Stimulated activated CD4-positive, alpha-beta T cell treated with anti-CD3 and anti-CD28 coated beads, Interleukin-12 subunit alpha, Interleukin-12 subunit beta, amount 100 ng/mL, for 4 hours (primary cell): ENCODE measurements around the gene PDE11A.

Experiments used
- DNase-seq: peaks from one replicate; pipeline ENCODE4 v3.0.0-alpha.2; 2020

The PDE11A gene

DNA sequence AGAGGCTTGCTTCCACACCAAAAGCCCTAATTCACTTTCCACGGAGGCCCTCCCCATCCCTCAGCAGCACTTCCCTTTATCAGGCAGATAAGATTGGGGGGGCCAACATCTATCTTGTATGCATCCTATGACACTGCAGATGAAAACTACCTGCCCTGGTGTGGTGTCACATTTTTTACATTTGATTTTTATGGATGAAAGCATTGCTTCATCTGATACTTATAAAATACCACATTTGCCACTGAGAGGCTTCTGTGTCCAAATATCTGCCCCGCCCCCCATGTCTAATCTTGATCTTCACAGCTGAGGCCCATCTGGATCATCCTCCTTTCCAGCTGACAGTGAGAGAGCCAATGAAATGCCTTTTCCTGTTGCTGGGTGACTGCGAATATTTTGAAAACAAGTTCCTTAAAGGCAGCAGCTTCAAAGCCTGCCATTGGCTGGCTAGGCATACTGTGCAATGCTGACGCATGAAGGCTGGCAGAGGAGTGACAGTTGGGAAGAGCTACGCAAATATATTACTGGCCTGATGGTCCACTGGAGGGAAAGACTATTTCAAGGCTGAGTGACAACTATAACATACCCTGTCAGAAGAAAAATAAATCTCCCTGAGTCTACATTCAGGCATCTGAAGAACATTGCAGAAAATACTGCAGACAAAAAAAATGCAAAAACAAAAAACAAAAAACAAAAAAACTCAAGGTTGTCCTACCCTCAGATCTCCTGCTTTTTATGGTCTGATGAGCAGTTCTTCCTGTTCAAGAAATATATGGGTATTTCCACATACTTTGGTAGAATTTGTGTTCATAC is 318.7 kb downstream of the PDE11A start:
- no peak for DNase-seq

DNA sequence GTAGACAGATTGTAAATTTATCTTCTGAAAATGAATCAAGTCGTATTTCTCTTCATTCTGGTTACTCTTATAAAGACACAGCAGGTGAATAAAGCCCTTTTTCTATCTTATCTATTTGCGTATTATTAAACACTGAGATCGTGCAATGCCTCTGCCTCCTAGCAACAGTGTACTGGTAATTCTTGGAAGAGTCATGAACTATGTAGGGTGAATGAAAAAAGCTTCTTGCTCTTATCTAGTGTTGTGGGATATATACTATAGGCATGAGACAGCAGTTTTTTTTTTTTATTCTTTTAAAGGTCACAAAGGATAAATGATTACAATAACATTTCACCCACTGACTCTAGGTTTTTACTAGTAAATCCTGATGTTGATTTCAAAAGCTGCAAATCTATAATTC is 324.2 kb downstream of the PDE11A start:
- DNase-seq: no peak

DNA sequence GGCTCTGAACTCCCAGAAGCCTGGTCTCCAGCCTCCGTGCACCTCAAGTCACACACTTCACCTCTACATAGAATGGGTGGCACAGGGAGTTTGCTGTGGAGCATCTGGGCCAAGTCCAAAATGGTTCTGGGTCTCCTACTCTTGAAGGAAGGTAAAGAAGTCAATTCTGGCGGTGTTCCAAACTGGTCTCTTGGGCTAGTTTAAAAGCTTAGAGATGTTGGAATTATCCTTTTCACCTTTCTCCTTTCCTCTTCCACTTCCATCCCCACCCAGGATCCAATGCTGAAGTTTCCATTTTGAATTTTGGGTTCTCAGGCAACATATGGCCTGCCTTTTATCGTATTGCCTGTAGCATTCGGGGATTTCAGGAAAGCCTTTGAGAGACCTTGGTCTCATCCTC is 325.2 kb downstream of the PDE11A start:
- DNase-seq: no peak

DNA sequence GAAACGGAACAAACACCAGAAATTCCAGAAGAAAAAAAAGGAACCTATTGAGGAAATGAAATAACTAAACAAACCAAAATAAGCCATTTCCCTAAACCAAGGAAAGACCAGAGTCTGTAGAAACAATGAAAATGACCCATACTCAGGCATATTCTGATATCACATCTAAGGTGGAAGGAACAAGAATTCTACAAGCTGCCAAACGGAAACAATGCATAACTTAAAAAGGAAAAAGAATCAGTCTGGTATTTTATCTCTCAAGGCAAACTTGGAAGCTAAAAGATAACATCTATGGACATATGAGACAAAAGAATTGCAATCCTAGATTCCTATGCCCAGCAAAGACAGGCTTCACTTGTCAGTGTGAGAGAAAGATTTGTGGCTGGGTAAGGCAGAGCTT is 326.2 kb downstream of the PDE11A start:
- DNase-seq: no peak

DNA sequence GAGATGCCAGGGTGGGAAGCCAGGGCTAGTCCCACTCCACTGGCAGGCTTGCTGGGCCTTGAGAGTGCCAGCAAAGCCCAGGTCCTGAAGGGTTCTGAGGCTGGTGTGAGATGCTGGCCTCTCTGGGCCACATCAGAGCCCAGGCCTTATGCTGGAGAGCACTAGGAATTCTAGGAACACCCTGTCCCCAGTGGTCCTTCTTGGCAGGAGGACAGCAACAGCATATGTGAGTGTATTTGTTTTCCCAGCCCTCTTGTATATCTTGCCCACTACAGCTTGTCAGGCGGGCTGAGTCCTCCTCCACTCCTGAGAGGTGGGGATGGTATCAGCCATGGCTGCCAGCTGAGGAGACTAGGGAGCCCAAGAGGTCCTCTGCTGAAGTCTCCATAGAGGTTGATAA is 327.0 kb downstream of the PDE11A start:
- no peak for DNase-seq

DNA sequence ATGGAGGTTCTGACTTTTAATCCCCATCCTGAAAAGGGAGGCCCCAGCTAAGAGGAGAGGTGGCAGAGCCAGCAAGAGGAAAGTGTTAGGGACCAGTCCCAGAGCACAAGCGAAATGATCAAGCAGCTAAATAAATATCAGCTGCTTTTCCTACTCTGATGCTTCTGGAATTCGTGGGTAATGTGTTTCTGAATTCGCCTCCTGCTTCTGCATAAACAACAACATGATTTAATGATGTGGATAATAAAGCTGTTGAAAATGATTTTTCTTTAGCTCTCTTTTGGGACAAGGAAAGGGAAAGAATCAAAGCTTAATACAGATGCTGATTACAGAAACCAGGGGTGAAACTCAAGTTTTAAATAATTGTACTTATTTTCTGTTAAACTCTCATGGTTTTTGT is 329.7 kb downstream of the PDE11A start:
- no peak for DNase-seq

DNA sequence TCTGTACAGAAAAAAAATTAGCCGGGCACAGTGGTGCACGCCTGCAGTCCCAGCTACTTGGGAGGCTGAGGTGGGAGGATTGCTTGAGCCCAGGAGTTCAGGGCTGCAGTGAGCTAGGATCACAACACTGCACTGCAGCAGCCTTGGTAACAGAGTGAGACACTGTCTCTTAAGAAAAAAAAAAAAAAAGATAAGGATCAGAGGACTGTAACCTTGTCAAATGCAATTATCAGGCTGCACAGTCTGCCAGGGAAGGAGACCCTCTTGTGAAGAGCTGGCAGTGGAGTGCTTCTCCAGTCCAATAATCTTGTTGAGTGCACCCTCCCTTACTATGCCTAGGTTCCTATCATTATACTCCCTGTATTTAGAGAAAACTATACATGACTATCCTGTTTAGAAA is 330.7 kb downstream of the PDE11A start:
- no peak for DNase-seq

DNA sequence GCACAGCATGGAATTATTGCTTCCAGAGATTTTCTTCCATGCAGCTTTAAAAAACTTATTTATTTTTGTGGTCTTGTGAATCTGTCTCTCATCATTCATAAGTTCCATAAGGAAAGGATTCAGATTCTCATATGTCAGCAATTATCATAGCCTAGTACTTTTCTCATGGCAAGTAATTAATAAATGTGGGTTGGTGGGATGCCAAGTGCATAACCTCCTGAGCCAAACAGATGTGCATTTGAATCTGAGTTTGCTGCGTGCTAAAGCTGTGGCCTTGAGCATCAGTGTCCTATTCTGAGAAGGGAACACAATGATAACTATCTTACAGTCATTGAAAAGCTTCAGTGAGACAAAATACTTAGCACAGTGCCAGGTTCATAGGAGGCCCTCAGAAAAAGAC is 331.9 kb downstream of the PDE11A start:
- DNase-seq: no peak

DNA sequence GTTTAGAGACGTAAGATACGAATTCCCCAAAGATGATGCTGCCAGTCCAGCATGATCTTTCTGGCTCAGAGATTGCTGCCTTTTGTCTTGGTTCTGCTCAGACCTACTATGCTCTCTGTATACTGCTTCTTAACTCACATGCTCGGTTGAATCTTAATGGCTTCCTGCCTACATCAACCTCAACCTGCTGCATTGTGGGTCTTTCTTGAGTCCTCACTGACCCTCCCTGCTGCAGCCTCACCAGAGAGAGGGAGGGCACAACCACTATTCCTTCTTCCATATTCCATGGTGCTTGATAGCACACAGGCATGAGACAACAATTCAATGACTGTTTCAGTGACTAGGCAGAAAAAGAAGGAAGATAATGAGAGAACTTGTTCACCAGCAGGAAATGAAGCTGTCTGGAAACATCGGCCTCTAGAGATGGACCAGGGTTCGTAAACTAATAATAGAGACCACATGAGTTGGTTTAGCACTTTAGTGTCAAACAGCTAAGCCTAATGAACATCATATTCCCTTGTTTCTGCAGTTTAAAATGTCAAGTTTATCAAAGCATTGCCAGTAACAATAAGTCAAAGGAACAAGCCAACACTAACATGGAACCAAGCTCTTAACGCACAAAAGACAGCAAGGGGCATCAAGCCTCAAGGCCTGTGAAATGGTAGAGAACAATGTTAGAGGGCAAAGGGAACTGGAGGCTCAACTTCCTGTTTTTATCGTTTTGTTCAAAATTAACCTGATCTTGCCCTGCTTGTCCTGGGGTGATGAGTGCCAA is 333.9 kb downstream of the PDE11A start:
- DNase-seq: no peak

DNA sequence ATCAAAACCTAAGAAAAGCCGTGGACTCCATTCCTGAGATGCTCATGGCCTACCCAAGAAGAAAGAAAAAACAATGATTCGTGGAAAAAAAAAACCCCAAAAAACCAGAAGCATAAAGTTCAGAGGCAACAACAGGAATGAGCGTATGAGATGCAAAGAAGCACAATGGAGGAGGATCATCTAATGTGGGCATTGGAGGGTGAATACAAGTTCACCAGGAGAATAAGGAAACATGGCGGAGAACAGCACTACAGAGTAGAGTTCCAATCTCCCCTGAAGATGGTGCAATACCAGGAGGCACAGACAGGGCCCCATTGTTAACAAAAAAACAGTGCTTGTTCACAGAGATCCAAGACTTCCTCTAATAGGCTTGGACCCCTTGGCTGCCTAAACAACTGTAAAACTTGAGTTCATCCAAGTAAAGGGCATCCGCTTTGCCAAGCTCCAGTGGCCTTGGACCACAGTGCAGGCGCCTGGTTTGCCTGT is 337.2 kb downstream of the PDE11A start:
- no peak for DNase-seq

DNA sequence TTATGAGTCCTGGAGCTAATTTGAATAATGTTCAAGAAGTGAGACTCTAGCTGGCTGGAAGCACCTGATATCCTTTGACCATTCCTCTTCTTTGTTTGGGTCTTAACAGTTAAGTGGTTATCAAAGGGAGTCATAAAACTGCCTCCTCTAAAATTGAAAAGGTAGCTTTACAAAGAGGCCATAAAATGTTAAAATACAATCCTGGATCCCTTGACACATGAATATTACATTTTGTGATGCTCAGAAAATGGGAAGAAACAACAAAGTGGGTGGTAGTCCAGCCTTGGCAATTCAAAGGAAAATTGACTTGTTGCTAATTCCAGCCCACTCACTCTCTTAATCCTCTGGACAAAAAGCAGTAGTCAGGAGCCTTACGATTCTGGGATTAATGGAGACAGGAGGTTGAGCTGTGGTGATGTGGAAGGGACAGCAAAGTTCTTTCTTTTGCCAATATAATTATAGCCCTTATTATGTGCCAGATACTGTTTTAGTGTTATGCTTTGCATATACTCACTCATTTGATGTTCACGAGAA is 339.2 kb downstream of the PDE11A start:
- DNase-seq: no peak

DNA sequence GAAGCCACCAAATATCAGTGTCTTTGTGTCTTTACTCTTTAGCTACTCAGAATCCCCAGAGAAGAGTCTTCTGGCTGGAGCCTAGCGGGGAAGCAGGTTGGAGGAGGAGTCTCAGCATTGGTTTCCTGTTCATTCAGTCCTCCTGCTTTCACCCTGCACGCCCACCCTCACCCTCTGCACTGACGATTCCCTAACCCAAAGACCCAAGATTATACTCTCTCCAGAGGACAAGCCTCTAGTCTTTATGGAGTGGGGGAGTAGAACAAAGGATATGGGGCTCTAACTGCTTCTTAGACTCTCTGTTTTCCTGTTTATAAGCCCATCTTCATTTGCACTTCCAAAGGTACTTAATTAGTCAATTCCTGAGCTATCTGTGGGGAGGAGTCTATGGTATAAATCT is 341.2 kb downstream of the PDE11A start:
- no peak for DNase-seq

DNA sequence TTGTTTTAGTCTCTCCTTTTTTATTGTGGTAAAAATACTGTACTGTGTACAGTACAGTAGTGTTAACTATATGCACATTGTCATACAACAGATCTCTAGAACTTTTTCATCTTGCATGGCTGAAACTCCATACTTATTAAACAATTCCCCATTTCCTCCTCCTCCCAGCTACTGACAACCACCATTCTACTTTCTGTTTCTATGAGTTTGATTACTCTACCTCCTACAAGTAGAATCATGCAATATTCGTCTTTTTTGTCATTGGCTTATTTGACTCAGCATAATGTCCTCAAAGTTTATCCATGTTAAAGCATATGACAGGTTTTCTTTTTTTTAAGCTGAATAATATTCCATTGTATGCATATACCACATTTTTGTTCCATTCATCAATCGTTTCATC is 341.8 kb downstream of the PDE11A start:
- no peak for DNase-seq

DNA sequence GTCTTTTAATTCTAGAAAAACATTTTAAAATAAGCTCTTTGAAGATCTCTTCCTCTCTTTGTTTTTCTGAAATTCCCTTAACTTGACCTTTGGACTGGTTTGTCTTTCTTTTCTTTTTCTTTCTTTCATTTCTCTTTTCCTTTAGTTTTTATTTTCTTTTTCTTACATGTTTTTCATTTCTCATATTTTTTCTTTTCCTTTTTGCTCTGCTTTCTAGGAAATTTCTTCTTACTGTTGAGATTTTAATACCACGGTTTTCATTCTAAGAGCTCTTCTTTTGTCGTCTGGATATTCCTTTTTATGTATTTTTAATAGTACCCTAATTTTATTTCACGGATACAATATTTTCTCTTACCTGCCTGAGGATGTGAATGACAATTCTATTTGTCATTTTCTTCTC is 342.2 kb downstream of the PDE11A start:
- no peak for DNase-seq

DNA sequence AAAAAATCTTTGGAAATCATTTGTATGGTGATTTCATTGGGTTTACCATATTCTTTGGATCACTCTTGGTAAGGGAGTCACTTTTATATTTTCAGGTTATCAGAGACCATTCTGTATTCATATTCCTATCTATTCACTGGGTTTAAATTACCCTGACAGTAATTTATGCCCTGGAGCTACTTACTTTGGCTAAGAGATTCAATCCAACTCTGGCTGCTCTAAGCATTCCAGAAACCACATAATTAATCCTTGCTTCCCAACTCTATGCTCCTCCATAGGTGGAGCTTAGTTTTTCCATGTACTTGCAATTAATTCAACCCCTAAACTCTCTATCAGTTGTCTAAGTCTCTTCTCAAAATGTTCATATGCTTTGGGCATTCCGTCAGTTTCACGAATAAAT is 343.7 kb downstream of the PDE11A start:
- no peak for DNase-seq

DNA sequence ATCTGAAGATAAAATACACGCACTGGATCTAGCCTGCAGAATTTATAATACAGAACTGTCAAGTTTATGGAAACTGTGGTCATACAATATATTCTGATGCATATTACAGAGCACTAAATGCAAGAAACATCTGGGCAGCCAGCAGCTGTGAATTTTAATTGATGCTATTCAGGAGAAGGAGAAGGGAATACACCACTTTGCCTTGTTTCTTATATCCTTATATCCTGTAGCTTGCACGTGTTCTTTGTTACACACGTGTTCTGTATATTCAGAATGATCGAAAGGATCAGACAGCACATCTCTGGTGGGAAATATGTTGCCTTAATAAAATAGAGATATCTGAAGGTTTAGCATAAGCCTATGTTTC is 344.2 kb downstream of the PDE11A start:
- no peak for DNase-seq

DNA sequence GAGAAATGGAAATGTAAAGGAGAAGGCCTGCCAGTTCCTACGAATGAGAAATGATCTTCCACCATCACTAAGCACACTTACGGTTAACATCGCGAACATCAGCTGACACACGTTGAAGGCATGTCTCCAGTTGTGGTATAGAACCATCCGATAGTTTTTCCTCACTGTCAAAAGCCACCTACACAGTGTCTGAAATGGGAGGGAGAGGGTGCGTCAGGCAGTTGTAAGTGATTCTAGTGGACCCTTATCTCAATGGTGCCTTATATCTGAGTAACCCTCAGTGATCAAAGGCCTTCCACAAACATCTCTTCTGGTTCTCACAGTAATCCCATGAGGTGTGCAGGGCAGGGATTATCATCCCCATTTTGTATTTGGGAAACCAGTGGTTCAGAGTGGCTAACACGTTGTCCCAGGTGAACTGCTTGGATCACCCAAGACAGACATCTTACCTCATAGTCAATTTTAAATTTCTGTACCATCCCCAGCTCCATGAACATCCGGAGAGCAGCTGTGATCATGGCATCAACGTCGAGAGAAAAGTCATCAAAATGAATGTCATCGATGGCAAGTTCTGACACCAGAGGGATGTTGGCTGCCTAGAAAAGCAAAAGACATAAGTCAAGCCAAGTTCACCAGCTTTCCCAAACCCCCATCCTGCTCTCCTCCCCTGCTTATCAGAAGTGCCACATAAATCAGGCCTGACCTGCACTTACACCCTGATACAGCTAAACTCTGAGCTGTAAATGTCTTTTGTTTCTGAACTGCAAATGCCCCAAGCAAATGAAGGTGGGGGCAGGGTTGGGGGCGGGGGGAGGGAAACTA is 344.8 kb downstream of the PDE11A start:
- DNase-seq: no peak

DNA sequence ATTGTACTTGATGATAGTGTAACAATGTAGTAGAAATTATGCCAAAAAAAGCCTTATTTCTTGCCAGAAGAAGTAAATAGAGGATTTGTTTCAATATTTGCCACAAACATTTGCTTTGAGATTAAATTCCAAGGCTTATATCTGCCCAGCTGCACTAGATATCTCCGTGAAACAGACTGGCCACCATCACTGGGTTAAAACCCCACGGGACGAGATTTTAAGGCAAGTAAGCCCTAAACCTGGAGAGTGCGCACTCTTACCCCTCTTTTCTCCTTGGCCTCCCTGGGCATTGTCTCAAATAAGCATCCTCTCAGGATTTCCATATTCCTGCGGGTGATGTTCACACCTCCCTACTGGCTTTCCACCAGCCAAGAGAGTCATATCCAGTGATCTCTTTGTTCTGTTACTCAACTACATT is 345.6 kb downstream of the PDE11A start:
- DNase-seq: no peak

DNA sequence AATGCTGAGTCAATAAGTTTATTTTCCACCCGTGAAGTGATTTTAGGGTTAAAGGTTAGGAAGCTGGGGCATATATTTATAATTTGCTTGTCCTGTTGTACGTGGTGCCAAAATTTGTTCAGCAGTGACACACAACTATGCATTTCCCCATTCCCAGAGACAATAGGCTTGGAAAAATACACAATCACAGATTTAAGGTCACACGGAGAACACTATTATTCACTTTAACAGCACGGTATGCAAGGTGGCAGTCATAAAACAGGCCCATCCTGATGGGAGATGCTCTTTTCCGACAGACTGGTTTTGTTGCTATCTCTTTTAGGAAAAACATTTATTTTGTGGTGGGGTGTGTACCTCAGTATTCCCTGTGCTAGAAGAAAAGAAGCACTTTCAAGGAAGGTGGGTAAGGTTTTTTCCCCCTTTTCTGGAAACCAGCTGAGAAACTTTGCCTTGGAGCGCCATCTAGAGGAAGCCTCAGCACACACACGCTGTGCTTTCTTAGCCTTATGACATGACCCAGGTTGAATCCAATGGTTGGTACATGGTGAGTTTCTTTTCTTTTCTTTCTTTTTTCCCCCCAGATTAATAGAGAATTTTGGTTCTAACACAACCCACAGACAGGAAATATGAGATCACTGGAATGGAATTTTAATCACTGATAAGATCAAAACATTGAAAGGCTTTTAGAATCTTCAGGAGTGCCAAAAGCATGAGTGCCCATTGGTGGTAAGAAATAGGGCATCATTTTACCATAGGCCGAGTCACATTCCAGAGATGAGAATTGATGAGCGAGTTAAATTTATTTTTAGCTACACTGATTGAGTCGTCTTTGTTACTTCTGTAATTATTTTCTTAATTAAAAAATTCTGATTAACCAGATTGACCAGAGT is 347.9 kb downstream of the PDE11A start:
- DNase-seq: peak; percentile 16

DNA sequence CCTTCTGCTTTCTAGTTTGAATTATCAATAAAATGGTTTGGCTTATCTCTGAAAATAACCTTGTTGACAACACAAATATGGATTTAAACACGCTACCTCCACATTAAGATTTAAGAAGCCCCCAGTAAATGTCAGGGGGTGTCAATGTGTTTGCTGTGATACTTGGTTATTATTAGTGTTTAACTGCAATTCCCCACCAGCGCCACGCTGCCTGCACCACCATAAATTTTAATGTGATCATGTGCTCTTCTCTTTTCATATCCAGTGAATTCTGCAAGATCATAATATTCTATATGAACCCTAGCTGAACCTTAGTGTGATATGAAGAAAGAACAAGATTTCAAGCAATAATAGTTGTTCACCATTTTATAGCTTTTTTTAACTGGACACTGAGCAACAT is 349.3 kb downstream of the PDE11A start:
- no peak for DNase-seq

DNA sequence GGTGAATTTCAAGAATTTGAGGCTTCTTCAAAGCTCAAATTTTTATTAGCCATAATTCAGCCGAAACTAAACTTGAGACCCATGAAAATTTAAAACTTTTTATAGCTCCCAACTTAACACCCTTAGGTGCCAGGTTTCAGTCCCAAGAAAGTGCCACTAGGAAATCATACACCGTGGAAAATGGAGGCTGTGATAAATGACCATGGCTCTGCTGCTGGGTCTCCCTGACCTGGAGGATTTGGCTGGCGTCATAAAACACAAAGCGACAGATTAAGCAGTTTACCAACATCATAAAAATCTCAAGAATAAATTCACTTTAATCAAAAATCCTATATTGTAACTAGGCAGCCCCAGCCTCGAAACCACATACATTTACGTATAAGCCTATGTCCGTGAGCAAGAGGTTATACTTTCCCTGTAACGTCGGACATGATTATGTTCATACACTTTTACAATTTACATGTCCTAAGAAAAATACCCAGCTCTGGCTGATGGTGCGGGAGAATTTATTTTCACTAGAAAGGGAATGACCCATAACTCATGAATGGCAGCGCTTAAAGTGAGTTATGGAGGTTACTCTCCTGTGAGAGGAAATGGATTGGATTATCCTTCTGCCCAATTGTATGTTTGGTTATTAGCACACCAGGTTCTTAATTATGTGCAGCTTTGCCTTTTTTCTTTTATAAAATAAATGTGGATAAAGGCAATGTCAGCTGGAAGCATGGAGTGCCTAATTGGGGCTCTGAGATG is 350.6 kb downstream of the PDE11A start:
- no peak for DNase-seq
